ENCODE measurements around the gene GRHL3. TPM values are rescaled to one million over a fixed set of nuclear protein-coding genes. Genes with fewer than 3 reads are reported as not detected.

Gene GRHL3
- total RNA-seq, 4 donors from 2014 or later, result not detected

DNA sequence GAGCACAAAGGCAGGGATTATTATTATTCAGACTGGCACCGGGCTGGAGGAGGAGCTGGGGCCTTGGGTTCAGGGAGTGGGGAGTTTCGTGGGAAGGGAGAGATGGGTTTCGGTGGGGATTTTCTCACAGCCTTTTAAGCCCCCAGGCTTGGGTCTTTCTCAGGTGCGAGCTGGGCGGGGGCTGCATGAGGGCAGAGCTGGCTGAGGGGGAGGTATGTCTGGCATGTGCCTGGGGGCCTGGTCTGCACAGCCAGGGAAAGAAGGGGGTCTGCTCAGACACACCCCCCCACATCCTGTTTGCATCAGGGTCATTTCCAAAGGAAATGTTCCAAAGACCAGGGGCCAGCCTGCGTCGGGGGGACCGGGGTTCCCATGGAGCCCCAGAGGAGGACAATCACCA lies 21.6 kb downstream of the GRHL3 start:
- no peak for DNase-seq (ENCODE audit: low spot score in 2 of 2)
- H3K4me1 ChIP-seq, result no peaks in the 10 kb centered on the region
- no peak for TF ChIP-seq CTCF (IDR thresholded peaks at IDR 0.05)
- no peak for TF ChIP-seq POLR2A (IDR thresholded peaks at IDR 0.05)
- TF ChIP-seq EP300 (IDR thresholded peaks at IDR 0.05), result no peak
- no peak overlapping the region for H3K4me3 ChIP-seq
- WGBS, 2 donors, result 60 to 64% methylated on average over 8 of the region's 8 CpGs
- H3K36me3 ChIP-seq, result no peaks in the 10 kb centered on the region
- H3K27ac ChIP-seq, result no peak overlapping the region
- H3K27me3 ChIP-seq, result no peaks in the 10 kb centered on the region
- no peaks in the 10 kb centered on the region for H3K9me3 ChIP-seq

DNA sequence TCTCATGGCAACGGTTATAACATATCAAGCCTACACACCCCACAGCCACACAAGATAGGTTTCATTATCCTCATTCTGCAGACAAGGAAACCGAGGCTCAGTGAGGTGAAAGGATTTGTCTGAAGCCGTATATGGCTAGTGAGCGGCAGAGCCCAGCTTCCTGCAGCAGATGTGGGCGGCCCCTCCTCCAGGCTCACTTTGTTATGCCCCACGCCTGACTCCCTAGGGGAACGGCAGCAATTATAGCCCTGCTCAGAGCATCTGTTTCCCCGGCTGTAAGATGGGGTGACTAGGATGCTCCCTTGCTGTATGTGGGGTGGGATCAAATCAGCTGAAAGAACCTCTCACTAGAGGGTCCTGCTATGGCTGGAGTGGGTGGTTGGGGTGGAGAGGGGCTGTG lies 22.1 kb downstream of the GRHL3 start:
- DNase-seq (ENCODE audit: low spot score in 2 of 2), result no peak
- Histone ChIP-seq H3K27me3 (no peaks in the 10 kb centered on the region), H3K36me3 (no peaks in the 10 kb centered on the region), H3K4me3 (no peak overlapping the region), H3K4me1 (no peaks in the 10 kb centered on the region), H3K27ac (no peak overlapping the region), H3K9me3 (no peaks in the 10 kb centered on the region)
- no peak for TF ChIP-seq POLR2A (IDR thresholded peaks at IDR 0.05)
- TF ChIP-seq EP300 (IDR thresholded peaks at IDR 0.05), result no peak
- TF ChIP-seq CTCF (IDR thresholded peaks at IDR 0.05), result no peak
- 54 to 55% methylated on average over 8 of the region's 8 CpGs for WGBS, 2 donors

DNA sequence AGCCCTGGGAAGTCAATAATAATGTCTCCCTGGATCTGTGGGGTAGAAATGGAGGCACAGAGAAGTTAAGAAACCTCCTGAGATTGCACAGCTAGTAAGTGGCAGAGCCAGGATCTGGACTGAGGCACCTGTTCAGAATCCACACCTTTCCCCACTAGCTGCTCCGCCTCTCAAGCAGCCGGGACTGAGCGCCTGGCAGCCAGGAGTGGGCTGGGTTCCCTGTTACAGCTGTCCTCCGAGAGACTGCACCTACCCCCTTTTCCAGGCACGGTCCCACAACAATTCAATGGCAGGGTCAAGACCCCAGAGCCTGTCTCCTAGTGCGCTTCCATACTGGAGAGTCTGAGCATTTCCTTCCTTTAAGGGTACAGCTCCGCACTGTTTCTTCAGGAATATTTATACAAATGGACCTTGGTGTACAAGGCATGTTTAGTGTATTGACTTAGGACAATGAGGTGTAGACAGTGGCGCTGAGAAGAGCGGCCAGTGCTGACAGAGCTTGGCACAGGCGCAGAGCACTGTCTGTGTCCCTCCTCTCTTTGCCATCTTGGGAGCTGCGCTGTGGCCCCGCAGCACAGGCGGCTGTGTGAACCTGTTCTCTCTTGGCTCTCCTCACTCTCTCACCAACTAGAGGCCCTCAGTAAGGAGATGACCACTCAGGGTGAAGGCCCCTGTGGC lies 24.4 kb downstream of the GRHL3 start:
- 86 to 88% methylated on average over 13 of the region's 13 CpGs for WGBS, 2 donors
- Histone ChIP-seq H3K4me1 (no peaks in the 10 kb centered on the region), H3K36me3 (no peaks in the 10 kb centered on the region), H3K27ac (no peak overlapping the region), H3K4me3 (no peak overlapping the region), H3K9me3 (no peaks in the 10 kb centered on the region), H3K27me3 (no peaks in the 10 kb centered on the region)
- TF ChIP-seq POLR2A (IDR thresholded peaks at IDR 0.05) (no peak), EP300 (IDR thresholded peaks at IDR 0.05) (no peak), CTCF (IDR thresholded peaks at IDR 0.05) (no peak)
- no peak for DNase-seq (ENCODE audit: low spot score in 2 of 2)

GRCh38 chr1:24344090-24344742 lies 25.1 kb downstream of the GRHL3 start:
- H3K4me1 ChIP-seq, result no peaks in the 10 kb centered on the region
- no peaks in the 10 kb centered on the region for H3K36me3 ChIP-seq
- no peak overlapping the region for H3K27ac ChIP-seq
- H3K27me3 ChIP-seq, result no peaks in the 10 kb centered on the region
- DNase-seq (ENCODE audit: low spot score in 2 of 2), result no peak
- TF ChIP-seq EP300 (IDR thresholded peaks at IDR 0.05) (no peak), CTCF (IDR thresholded peaks at IDR 0.05) (no peak), POLR2A (IDR thresholded peaks at IDR 0.05) (no peak)
- no peak overlapping the region for H3K4me3 ChIP-seq
- no peaks in the 10 kb centered on the region for H3K9me3 ChIP-seq
- WGBS, 2 donors, result 58 to 80% methylated on average over 5 to 8 of the region's 8 CpGs

- no peak for TF ChIP-seq EP300 (IDR thresholded peaks at IDR 0.05)
- TF ChIP-seq POLR2A (IDR thresholded peaks at IDR 0.05), result no peak
- TF ChIP-seq CTCF (IDR thresholded peaks at IDR 0.05), result no peak
- Histone ChIP-seq H3K36me3 (no peaks in the 10 kb centered on the region), H3K9me3 (no peaks in the 10 kb centered on the region), H3K27ac (no peak overlapping the region), H3K27me3 (no peaks in the 10 kb centered on the region), H3K4me1 (no peaks in the 10 kb centered on the region), H3K4me3 (no peak overlapping the region)
- no peak for DNase-seq (ENCODE audit: low spot score in 2 of 2)
- 34 to 36% methylated on average over 5 of the region's 5 CpGs for WGBS, 2 donors
Measured at GRCh38 chr1:24345334-24345733, 26.2 kb downstream of the GRHL3 start.

Data from tibial nerve (tissue), 4 donors.